NCI-H2196 treated with DMSO at 0.1 percent for 48 hours (cell line): ENCODE results near the gene BRI3.

Experiments used
- DNase-seq: peaks from one replicate; lab custom pipeline; 2025; ENCODE audit not compliant: unreplicated experiment; lab: John Stamatoyannopoulos, UW

Gene BRI3

GRCh38 chr7:98252425-98253054 is 28.9 kb upstream of the BRI3 start:
- no peak for DNase-seq

GRCh38 chr7:98254516-98254915 is 27.0 kb upstream of the BRI3 start:
- DNase-seq: no peak

- DNase-seq: no peak
Observed at GRCh38 chr7:98254951-98255610, 26.4 kb upstream of the BRI3 start.

- DNase-seq: no peak
Observed at GRCh38 chr7:98256431-98256830, 25.1 kb upstream of the BRI3 start.

- DNase-seq: no peak
Observed at GRCh38 chr7:98257701-98258100, 23.8 kb upstream of the BRI3 start.

- DNase-seq: no peak
Observed at GRCh38 chr7:98265841-98266271, 15.6 kb upstream of the BRI3 start.

GRCh38 chr7:98266840-98267239 is 14.6 kb upstream of the BRI3 start:
- DNase-seq: no peak

- DNase-seq: no peak
Observed at GRCh38 chr7:98267303-98267702, 14.2 kb upstream of the BRI3 start.

- no peak for DNase-seq
Observed at GRCh38 chr7:98276241-98276761, 5.2 kb upstream of the BRI3 start.

GRCh38 chr7:98278408-98278807 is 3.1 kb upstream of the BRI3 start:
- DNase-seq: peak; percentile 56

- DNase-seq: peak; percentile 30
Observed at GRCh38 chr7:98278936-98279335, 2.5 kb upstream of the BRI3 start.

- no peak for DNase-seq
Observed at GRCh38 chr7:98280296-98280695, 1.2 kb upstream of the BRI3 start.

GRCh38 chr7:98281757-98282606 is 496 bp downstream of the BRI3 start:
- no peak for DNase-seq

- DNase-seq: no peak
Observed at GRCh38 chr7:98282703-98283102, 1.2 kb downstream of the BRI3 start.

GRCh38 chr7:98283127-98283886 is 1.8 kb downstream of the BRI3 start:
- DNase-seq: no peak

- DNase-seq: no peak
Observed at GRCh38 chr7:98283887-98284222, 2.4 kb downstream of the BRI3 start.

- DNase-seq: no peak
Observed at GRCh38 chr7:98284335-98285036, 3.0 kb downstream of the BRI3 start.

- DNase-seq: no peak
Observed at GRCh38 chr7:98285157-98286092, 3.9 kb downstream of the BRI3 start.

GRCh38 chr7:98286093-98286539 is 4.6 kb downstream of the BRI3 start:
- DNase-seq: no peak
